Retinal pigment epithelial cell (primary cell): ENCODE measurements around the gene ZNF597.

Source experiments
- DNase-seq: peaks from one replicate; pipeline ENCODE4 v3.0.0-alpha.2; 2010; ENCODE audit warnings: low read depth
- H3K4me3 ChIP-seq: 2 replicates; pipeline ENCODE4 v1.5.1; 2011; ENCODE audit warnings: mild to moderate bottlenecking, low read length, control low read depth, moderate library complexity
- CTCF ChIP-seq: conservative IDR thresholded peaks from 2 replicates; pipeline ENCODE4 v1.5.1; 2011; ENCODE audit warnings: low read depth, low read length, control low read depth, inconsistent platforms

Gene ZNF597

DNA sequence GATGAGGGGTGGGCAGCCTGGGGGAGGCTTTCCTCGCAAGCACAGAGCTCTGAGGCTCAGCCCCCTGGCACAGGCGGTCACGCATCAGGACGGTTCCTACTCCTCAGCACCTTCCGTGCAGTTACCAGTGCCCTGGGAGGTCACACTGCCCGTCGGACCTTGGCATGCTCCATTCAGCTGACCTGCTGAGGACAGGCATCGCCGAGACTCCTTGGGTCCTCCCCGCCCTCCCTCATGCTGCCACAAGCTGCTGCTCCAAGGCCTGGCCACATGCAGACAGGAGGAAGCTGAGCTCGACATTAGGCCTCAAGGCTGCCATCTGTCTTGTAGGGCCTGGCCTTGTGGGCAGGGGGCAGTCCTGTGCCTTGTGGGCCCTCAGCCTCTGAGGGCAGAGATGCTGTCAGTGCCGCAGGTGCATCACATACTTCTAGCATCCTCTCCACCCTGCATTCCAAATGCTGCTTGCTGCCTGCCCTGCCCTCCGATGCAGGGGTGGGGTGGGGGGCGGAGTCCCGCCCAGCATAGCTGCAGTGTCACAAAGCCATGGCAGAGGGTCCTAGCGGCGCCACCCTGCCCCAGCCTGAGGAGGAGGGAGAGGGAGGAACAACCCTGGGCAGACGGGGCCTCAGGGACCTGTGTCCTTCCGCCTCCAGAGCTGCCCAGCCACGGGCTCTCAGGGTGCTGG, 42.7 kb upstream of the ZNF597 start:
- TF ChIP-seq CTCF: no peak
- no peak overlapping the region for H3K4me3 ChIP-seq
- no peak for DNase-seq

DNA sequence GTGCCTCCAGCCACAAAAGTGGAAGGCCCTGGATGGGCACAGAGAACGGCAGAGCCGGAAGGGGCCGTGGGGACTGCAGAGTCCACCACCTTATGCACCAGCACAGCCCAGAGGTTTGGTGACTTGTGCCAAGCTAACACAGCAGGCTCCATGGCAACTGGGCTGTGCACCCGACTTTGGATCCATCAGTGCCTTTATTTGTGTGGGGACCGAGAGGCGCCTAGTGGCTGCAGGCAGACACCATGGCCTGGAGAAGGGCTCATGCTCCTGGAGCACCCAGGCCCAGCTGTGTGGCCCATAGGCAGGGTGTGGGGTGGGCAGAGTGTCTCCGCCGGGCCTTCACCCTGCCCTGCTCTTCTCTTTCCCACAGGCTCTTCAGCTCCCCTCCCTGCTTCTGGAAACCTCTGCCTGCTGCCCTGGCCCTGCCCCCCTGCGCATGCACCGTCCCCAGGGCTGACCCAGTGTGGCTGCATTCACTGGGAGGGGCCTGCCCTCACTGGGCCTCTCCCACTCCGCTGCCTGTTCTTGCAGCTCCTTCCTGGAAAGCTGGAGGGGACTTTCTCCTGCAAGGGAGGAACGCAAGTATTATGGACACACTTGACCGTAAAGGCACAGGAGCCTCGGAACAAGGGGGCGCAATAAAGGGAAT, 41.9 kb upstream of the ZNF597 start:
- no peak for TF ChIP-seq CTCF
- no peak overlapping the region for H3K4me3 ChIP-seq
- DNase-seq: no peak

- H3K4me3 ChIP-seq: no peak overlapping the region
- no peak for DNase-seq
- no peak for TF ChIP-seq CTCF
Observed at GRCh38 chr16:3484318-3485096, 41.2 kb upstream of the ZNF597 start.

- no peak for DNase-seq
- TF ChIP-seq CTCF: no peak
- H3K4me3 ChIP-seq: no peak overlapping the region
Observed at GRCh38 chr16:3482659-3483241, 39.4 kb upstream of the ZNF597 start.

DNA sequence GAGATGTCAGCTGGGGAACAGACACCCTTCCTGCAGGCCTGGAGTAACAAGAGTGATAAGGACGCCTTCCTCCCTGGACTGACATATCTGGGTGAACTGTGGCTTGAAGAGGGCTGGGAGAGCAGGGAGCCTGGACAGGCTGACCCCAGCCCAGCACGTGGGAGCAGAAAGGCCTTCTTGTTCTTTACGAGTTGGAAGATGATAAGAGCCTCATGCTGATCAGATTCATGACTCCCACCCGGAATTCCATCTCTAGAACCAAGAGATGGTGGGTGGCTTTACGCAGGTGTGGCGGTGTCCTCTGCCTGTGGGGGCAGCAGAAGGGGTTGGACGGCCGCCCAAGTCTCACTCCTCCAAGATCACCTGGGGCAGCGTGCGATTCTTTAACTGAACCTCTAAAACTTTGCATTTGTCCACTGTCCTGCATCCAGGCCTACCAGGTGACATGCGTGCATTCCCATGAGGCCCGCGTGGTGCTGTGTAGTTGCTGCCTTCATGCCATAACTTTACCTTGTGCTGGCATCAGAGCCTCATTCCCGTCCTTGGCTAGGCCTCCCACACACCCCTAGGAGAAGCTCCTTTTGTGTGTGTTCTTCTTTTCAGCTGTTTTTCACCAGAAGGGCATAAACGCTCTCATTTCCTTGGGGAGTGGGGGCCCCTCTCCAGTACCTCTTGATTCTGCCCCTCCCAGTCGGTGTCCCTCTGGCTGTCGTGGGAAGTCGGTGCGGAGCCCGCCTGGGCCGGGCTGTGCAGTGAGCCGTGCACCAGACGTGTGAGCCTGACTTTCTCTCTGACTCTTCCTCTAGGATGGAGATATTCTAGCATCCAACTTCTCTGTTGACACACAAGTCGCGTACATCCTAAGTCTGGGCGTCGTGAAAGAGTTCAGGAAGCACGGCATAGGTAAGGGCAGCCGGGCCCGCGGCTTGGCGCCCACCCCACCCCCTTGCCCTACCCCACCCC, 38.7 kb upstream of the ZNF597 start:
- DNase-seq: no peak
- TF ChIP-seq CTCF: no peak
- no peak overlapping the region for H3K4me3 ChIP-seq

DNA sequence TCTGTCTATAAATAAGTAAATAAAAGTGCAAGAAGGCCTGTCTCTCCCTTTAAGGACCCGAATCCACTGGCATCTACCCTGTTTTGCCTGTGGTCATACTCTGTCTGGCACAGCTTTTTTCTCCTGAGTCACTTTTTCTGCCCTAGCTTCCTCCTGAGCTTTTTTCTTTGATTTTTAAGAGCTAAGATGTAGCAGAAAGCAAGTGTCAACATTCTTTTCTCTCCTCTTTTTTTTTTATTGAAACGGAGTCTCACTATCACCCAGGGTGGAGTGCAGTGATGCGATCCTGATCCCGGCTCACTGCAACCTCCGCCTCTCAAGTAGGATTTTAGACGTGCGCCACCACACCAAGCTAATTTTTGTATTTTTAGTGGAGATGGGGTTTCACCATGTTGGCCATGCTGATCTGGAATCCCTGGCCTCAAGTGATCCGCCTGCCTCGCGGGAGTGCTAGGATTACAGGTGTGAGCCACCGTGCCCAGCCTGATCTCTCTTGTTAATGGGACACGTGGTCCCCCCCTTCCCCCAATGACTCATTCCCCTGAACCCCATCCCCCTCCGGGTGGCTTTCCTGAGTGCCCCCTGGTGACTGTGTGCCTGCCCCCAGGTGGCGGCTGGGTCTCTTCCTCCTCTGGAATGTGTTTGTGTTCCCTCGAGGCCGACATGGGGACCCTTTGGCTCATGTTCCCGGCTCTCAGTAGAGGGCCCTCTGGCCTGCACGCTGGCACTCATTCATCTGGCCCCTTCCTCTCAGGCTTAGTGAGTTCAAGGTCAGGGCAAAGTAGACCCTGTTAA, 37.8 kb upstream of the ZNF597 start:
- TF ChIP-seq CTCF: peak; percentile 21
- H3K4me3 ChIP-seq: no peak overlapping the region
- no peak for DNase-seq
